ENCODE data around the gene SPATA6.
"Not testable (repeated sequence)": the region's sequence is repeated elsewhere in the genome, so short reads cannot be mapped to it uniquely, and the experiment has no call there.

Gene SPATA6

GRCh38 chr1:48492392-48492791 lies 20.4 kb upstream of the SPATA6 start:
- Histone ChIP-seq H3K4me1 (ENCODE audit: control insufficient read depth, low read depth, low read length) (peaks cover 8% of the 10 kb centered on the region), H3K27ac (ENCODE audit: low read length) (no peak overlapping the region), H3K36me3 (ENCODE audit: control insufficient read depth, low read depth, low read length) (no peaks in the 10 kb centered on the region), H3K9ac (ENCODE audit: low read length) (no peak overlapping the region), H3K9me3 (ENCODE audit: control insufficient read depth, low read depth, low read length) (no peaks in the 10 kb centered on the region), H3K4me3 (ENCODE audit: low read length) (no peak overlapping the region), H3K27me3 (ENCODE audit: control insufficient read depth, insufficient read depth, low read length) (no peaks in the 10 kb centered on the region)

DNA sequence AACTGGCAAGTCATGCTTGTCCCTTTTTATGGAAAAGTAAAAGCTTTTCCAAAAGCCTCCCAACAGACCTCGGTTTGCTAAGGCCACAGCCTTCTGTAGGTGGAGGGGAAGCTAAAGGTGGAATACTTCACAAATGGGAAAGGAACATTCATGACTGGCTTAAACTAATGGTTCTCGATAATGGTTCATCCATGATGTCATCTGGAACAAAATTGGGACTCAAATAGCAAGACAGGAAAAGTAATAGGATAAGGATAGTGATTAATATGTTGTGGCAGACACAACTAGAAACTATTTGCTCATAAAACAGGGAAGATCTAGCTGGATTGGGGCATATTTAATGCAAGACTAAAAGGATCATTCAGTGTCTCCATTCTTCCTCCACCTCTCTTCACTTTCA lies 16.7 kb upstream of the SPATA6 start:
- Histone ChIP-seq H3K4me3 (ENCODE audit: low read length) (no peak overlapping the region), H3K9me3 (ENCODE audit: control insufficient read depth, low read depth, low read length) (no peaks in the 10 kb centered on the region), H3K9ac (ENCODE audit: low read length) (no peak overlapping the region), H3K27me3 (ENCODE audit: control insufficient read depth, insufficient read depth, low read length) (no peaks in the 10 kb centered on the region), H3K4me1 (ENCODE audit: control insufficient read depth, low read depth, low read length) (no peaks in the 10 kb centered on the region), H3K27ac (ENCODE audit: low read length) (no peak overlapping the region), H3K36me3 (ENCODE audit: control insufficient read depth, low read depth, low read length) (no peaks in the 10 kb centered on the region)

- no peaks in the 10 kb centered on the region for H3K9me3 ChIP-seq (ENCODE audit: control insufficient read depth, low read depth, low read length)
- no peak overlapping the region for H3K4me3 ChIP-seq (ENCODE audit: low read length)
- no peak overlapping the region for H3K9ac ChIP-seq (ENCODE audit: low read length)
- H3K36me3 ChIP-seq (ENCODE audit: control insufficient read depth, low read depth, low read length), result no peaks in the 10 kb centered on the region
- H3K4me1 ChIP-seq (ENCODE audit: control insufficient read depth, low read depth, low read length), result no peaks in the 10 kb centered on the region
- H3K27me3 ChIP-seq (ENCODE audit: control insufficient read depth, insufficient read depth, low read length), result no peaks in the 10 kb centered on the region
- H3K27ac ChIP-seq (ENCODE audit: low read length), result no peak overlapping the region
Measured at GRCh38 chr1:48480504-48480903, 8.5 kb upstream of the SPATA6 start.

DNA sequence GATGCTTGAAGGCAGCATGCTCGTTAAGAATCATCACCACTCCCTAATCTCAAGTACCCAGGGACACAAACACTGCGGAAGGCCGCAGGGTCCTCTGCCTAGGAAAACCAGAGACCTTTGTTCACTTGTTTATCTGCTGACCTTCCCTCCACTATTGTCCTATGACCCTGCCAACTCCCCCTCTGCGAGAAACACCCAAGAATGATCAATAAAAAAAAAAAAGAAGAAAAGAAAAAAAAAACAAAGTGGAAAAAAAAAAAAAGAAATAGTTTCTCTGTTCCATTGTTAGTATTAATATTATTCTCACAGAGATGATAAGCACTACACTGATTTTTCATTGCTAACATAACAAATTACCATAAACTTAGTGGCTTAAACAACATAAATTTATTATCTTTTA lies 8.0 kb upstream of the SPATA6 start:
- not testable (repeated sequence) for H3K36me3 ChIP-seq (ENCODE audit: control insufficient read depth, low read depth, low read length); H3K27me3 ChIP-seq (ENCODE audit: control insufficient read depth, insufficient read depth, low read length); H3K27ac ChIP-seq (ENCODE audit: low read length); H3K4me3 ChIP-seq (ENCODE audit: low read length); H3K4me1 ChIP-seq (ENCODE audit: control insufficient read depth, low read depth, low read length); H3K9ac ChIP-seq (ENCODE audit: low read length); H3K9me3 ChIP-seq (ENCODE audit: control insufficient read depth, low read depth, low read length)

GRCh38 chr1:48472638-48473037 lies 634 bp upstream of the SPATA6 start:
- Histone ChIP-seq H3K36me3 (ENCODE audit: control insufficient read depth, low read depth, low read length) (no peaks in the 10 kb centered on the region), H3K27me3 (ENCODE audit: control insufficient read depth, insufficient read depth, low read length) (no peaks in the 10 kb centered on the region), H3K9ac (ENCODE audit: low read length) (peak overlapping the region; percentile 65), H3K27ac (ENCODE audit: low read length) (peak overlapping the region; percentile 54), H3K9me3 (ENCODE audit: control insufficient read depth, low read depth, low read length) (no peaks in the 10 kb centered on the region), H3K4me3 (ENCODE audit: low read length) (peak overlapping the region; percentile 67), H3K4me1 (ENCODE audit: control insufficient read depth, low read depth, low read length) (peaks cover 13% of the 10 kb centered on the region)

GRCh38 chr1:48470950-48471690 lies 884 bp downstream of the SPATA6 start:
- peaks cover 15% of the 10 kb centered on the region for H3K4me1 ChIP-seq (ENCODE audit: control insufficient read depth, low read depth, low read length)
- H3K9ac ChIP-seq (ENCODE audit: low read length), result peak overlapping the region; percentile 69
- peak overlapping the region; percentile 83 for H3K4me3 ChIP-seq (ENCODE audit: low read length)
- no peaks in the 10 kb centered on the region for H3K27me3 ChIP-seq (ENCODE audit: control insufficient read depth, insufficient read depth, low read length)
- no peaks in the 10 kb centered on the region for H3K36me3 ChIP-seq (ENCODE audit: control insufficient read depth, low read depth, low read length)
- no peaks in the 10 kb centered on the region for H3K9me3 ChIP-seq (ENCODE audit: control insufficient read depth, low read depth, low read length)
- H3K27ac ChIP-seq (ENCODE audit: low read length), result peak overlapping the region; percentile 46

DNA sequence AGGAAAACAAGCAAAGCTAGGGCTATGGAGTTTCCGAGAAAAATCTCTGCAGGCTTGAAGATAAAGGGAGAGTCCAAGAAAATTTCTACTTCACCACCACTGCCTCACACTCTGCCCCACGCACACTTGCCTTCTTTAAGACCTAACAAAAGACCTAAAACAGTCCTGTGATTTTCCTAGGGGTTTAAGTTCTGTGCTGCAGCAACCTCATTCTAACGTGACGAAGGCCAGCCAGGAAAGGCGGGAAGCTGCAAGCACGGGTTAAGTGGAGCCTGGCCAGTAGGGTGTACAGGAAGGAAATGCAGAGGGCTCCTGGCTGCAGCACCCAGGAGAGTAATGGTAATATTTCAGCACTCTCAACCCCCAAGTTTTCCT lies 1.5 kb downstream of the SPATA6 start:
- no peak overlapping the region for H3K9ac ChIP-seq (ENCODE audit: low read length)
- H3K36me3 ChIP-seq (ENCODE audit: control insufficient read depth, low read depth, low read length), result no peaks in the 10 kb centered on the region
- H3K27ac ChIP-seq (ENCODE audit: low read length), result no peak overlapping the region
- peaks cover 21% of the 10 kb centered on the region for H3K4me1 ChIP-seq (ENCODE audit: control insufficient read depth, low read depth, low read length)
- no peaks in the 10 kb centered on the region for H3K27me3 ChIP-seq (ENCODE audit: control insufficient read depth, insufficient read depth, low read length)
- H3K4me3 ChIP-seq (ENCODE audit: low read length), result peak overlapping the region; percentile 83
- H3K9me3 ChIP-seq (ENCODE audit: control insufficient read depth, low read depth, low read length), result no peaks in the 10 kb centered on the region

- H3K4me1 ChIP-seq (ENCODE audit: control insufficient read depth, low read depth, low read length), result peaks cover 27% of the 10 kb centered on the region
- no peak overlapping the region for H3K27ac ChIP-seq (ENCODE audit: low read length)
- H3K27me3 ChIP-seq (ENCODE audit: control insufficient read depth, insufficient read depth, low read length), result no peaks in the 10 kb centered on the region
- H3K9ac ChIP-seq (ENCODE audit: low read length), result no peak overlapping the region
- no peaks in the 10 kb centered on the region for H3K9me3 ChIP-seq (ENCODE audit: control insufficient read depth, low read depth, low read length)
- no peak overlapping the region for H3K4me3 ChIP-seq (ENCODE audit: low read length)
- no peaks in the 10 kb centered on the region for H3K36me3 ChIP-seq (ENCODE audit: control insufficient read depth, low read depth, low read length)
Measured at GRCh38 chr1:48469616-48470480, 2.2 kb downstream of the SPATA6 start.

DNA sequence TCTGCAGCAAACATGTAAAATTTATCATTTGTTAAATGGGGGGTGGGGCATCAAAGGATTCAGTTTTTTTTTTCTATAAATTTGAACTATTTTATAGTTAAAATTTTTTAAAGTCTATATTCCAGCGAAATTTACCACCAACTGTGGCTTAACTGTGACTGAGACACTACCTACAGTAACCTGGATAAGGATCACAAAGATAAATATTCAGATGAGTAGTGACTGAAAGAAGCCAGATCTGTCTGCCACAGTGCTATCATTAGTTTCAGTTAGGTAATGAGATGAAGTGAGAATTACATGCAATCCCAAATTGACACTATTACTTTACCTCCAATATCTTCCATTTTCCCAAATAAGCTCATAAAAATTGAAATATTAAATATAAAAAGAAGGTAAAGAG lies 5.4 kb downstream of the SPATA6 start:
- H3K9me3 ChIP-seq (ENCODE audit: control insufficient read depth, low read depth, low read length), result no peaks in the 10 kb centered on the region
- no peak overlapping the region for H3K27ac ChIP-seq (ENCODE audit: low read length)
- no peak overlapping the region for H3K4me3 ChIP-seq (ENCODE audit: low read length)
- no peak overlapping the region for H3K9ac ChIP-seq (ENCODE audit: low read length)
- H3K4me1 ChIP-seq (ENCODE audit: control insufficient read depth, low read depth, low read length), result peaks cover 30% of the 10 kb centered on the region
- H3K27me3 ChIP-seq (ENCODE audit: control insufficient read depth, insufficient read depth, low read length), result no peaks in the 10 kb centered on the region
- H3K36me3 ChIP-seq (ENCODE audit: control insufficient read depth, low read depth, low read length), result no peaks in the 10 kb centered on the region

DNA sequence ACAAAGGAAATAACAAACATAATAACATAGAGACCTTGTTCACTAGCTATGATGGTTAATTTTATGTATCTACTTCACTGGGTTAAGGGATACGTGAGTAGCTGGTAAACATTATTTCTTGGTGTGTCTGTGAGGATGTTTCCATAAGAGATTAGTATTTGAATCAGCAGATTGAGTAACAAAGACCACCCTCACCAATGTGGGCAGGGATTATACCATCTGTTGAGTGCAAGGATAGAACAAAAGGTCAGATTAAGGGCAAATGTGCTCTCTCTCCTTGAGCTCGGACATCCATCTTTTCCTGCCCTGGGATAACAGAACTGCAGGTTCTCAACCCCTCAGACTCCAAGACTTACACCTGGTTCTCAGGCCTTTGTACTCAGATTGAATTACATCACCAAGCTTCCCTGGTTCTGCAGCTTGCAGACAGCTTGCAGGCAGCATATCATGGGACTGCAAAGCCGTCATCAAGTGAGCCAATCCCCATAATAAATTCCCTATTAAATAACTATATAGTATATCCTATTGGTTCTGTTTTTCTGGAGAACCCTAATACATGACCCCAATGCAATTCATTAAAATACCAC lies 9.2 kb downstream of the SPATA6 start:
- Histone ChIP-seq H3K4me3 (ENCODE audit: low read length) (no peak overlapping the region), H3K27me3 (ENCODE audit: control insufficient read depth, insufficient read depth, low read length) (no peaks in the 10 kb centered on the region), H3K4me1 (ENCODE audit: control insufficient read depth, low read depth, low read length) (peaks cover 17% of the 10 kb centered on the region), H3K9ac (ENCODE audit: low read length) (no peak overlapping the region), H3K27ac (ENCODE audit: low read length) (no peak overlapping the region), H3K36me3 (ENCODE audit: control insufficient read depth, low read depth, low read length) (no peaks in the 10 kb centered on the region), H3K9me3 (ENCODE audit: control insufficient read depth, low read depth, low read length) (no peaks in the 10 kb centered on the region)

- no peaks in the 10 kb centered on the region for H3K4me1 ChIP-seq (ENCODE audit: control insufficient read depth, low read depth, low read length)
- H3K27ac ChIP-seq (ENCODE audit: low read length), result no peak overlapping the region
- no peaks in the 10 kb centered on the region for H3K9me3 ChIP-seq (ENCODE audit: control insufficient read depth, low read depth, low read length)
- no peak overlapping the region for H3K4me3 ChIP-seq (ENCODE audit: low read length)
- no peaks in the 10 kb centered on the region for H3K27me3 ChIP-seq (ENCODE audit: control insufficient read depth, insufficient read depth, low read length)
- no peak overlapping the region for H3K9ac ChIP-seq (ENCODE audit: low read length)
- H3K36me3 ChIP-seq (ENCODE audit: control insufficient read depth, low read depth, low read length), result no peaks in the 10 kb centered on the region
Measured at GRCh38 chr1:48450505-48450904, 21.5 kb downstream of the SPATA6 start.

Measured in iPS-18a (cell line).